ENCODE data around the gene BAG3. TPM values are rescaled to one million over a fixed set of nuclear protein-coding genes. Genes with fewer than 3 reads are reported as not detected.

Gene BAG3
- total RNA-seq, 2 donors from 2014 or later, result 13.4 to 19.5 TPM

DNA sequence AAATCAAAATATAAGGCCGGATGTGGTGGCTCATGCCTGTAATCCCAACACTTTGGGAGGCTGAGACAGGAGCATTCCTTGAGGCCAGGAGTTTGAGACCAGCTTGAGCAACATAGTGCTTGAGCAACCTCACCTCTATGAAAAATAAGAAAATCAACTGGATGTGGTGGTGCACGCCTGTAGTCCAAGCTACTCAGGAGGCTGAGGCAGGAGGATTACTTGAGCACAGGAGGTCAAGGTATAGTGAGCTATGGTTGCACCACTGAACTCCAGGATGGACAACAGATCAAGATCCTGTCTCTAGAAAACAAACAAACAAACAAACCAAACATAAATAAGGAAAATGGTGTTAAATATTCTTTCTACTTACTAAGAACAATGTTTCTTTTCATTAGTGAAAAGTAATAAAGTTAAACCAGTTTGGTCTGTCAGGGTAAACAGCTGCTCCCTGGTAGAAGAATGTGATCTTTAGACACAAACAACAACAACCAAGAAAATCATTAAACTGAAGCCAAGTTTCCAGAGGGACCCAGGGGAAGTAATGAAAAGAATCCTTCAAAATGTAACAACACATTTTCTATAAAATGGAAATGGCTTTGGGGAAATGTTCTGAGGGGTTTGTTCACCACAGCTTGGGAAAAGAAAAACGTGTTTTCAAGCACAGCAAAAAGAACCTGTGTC is 17.5 kb upstream of the BAG3 start:
- DNase-seq, result no peak
- Histone ChIP-seq H3K9me3 (ENCODE audit: control insufficient read depth, low read length) (no peaks in the 10 kb centered on the region), H3K27ac (ENCODE audit: low read depth, low read length) (no peak overlapping the region), H3K9ac (ENCODE audit: extremely low read depth, low read length, poor library complexity, severe bottlenecking) (no peak overlapping the region), H3K4me3 (ENCODE audit: low read length) (no peak overlapping the region), H3K27me3 (ENCODE audit: control insufficient read depth, insufficient read depth, low read length, poor library complexity, severe bottlenecking) (no peaks in the 10 kb centered on the region), H3K36me3 (ENCODE audit: control insufficient read depth, insufficient read depth, low read length) (no peaks in the 10 kb centered on the region), H3K4me1 (ENCODE audit: control insufficient read depth, insufficient read depth, low read length) (no peaks in the 10 kb centered on the region)
- H3K4me3 Mint-ChIP-seq, result no peak overlapping the region
- peaks cover 7% of the 10 kb centered on the region for H3K4me1 Mint-ChIP-seq
- no peaks in the 10 kb centered on the region for H3K36me3 Mint-ChIP-seq (ENCODE audit: low read depth)
- WGBS, 2 experiments (ENCODE audit: insufficient coverage in 1 of 2, insufficient read length in 1 of 2), result 92 to 93% methylated on average over 2 to 3 of the region's 3 CpGs
- no peak overlapping the region for H3K27ac Mint-ChIP-seq
- TF ChIP-seq, protein P1, sequence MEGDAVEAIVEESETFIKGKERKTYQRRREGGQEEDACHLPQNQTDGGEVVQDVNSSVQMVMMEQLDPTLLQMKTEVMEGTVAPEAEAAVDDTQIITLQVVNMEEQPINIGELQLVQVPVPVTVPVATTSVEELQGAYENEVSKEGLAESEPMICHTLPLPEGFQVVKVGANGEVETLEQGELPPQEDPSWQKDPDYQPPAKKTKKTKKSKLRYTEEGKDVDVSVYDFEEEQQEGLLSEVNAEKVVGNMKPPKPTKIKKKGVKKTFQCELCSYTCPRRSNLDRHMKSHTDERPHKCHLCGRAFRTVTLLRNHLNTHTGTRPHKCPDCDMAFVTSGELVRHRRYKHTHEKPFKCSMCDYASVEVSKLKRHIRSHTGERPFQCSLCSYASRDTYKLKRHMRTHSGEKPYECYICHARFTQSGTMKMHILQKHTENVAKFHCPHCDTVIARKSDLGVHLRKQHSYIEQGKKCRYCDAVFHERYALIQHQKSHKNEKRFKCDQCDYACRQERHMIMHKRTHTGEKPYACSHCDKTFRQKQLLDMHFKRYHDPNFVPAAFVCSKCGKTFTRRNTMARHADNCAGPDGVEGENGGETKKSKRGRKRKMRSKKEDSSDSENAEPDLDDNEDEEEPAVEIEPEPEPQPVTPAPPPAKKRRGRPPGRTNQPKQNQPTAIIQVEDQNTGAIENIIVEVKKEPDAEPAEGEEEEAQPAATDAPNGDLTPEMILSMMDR (conservative IDR thresholded peaks at IDR 0.05), result no peak
- no peaks in the 10 kb centered on the region for H3K27me3 Mint-ChIP-seq (ENCODE audit: insufficient read depth)
- no peaks in the 10 kb centered on the region for H3K9me3 Mint-ChIP-seq

- Mint-ChIP-seq H3K4me3 (no peak overlapping the region), H3K4me1 (peaks cover 7% of the 10 kb centered on the region), H3K9me3 (no peaks in the 10 kb centered on the region), H3K27ac (no peak overlapping the region), H3K36me3 (ENCODE audit: low read depth) (no peaks in the 10 kb centered on the region), H3K27me3 (ENCODE audit: insufficient read depth) (no peaks in the 10 kb centered on the region)
- no peaks in the 10 kb centered on the region for H3K9me3 ChIP-seq (ENCODE audit: control insufficient read depth, low read length)
- no peaks in the 10 kb centered on the region for H3K36me3 ChIP-seq (ENCODE audit: control insufficient read depth, insufficient read depth, low read length)
- no peak overlapping the region for H3K27ac ChIP-seq (ENCODE audit: low read depth, low read length)
- H3K4me3 ChIP-seq (ENCODE audit: low read length), result no peak overlapping the region
- H3K9ac ChIP-seq (ENCODE audit: extremely low read depth, low read length, poor library complexity, severe bottlenecking), result no peak overlapping the region
- H3K4me1 ChIP-seq (ENCODE audit: control insufficient read depth, insufficient read depth, low read length), result no peaks in the 10 kb centered on the region
- 86% methylated on average over 1 of the region's 1 CpG; no CpG with 5 or more reads in 1 of the 2 experiments for WGBS, 2 experiments (ENCODE audit: insufficient coverage in 1 of 2, insufficient read length in 1 of 2)
- DNase-seq, result no peak
- H3K27me3 ChIP-seq (ENCODE audit: control insufficient read depth, insufficient read depth, low read length, poor library complexity, severe bottlenecking), result no peaks in the 10 kb centered on the region
- TF ChIP-seq, protein P1 (conservative IDR thresholded peaks at IDR 0.05), result no peak
These were observed 17.0 kb upstream of the BAG3 start for GRCh38 chr10:119634219-119634544.

GRCh38 chr10:119637631-119638030 is 13.5 kb upstream of the BAG3 start:
- Histone ChIP-seq H3K4me3 (ENCODE audit: low read length) (no peak overlapping the region), H3K27me3 (ENCODE audit: control insufficient read depth, insufficient read depth, low read length, poor library complexity, severe bottlenecking) (no peaks in the 10 kb centered on the region), H3K9me3 (ENCODE audit: control insufficient read depth, low read length) (no peaks in the 10 kb centered on the region), H3K36me3 (ENCODE audit: control insufficient read depth, insufficient read depth, low read length) (no peaks in the 10 kb centered on the region), H3K9ac (ENCODE audit: extremely low read depth, low read length, poor library complexity, severe bottlenecking) (no peak overlapping the region), H3K27ac (ENCODE audit: low read depth, low read length) (no peak overlapping the region), H3K4me1 (ENCODE audit: control insufficient read depth, insufficient read depth, low read length) (no peaks in the 10 kb centered on the region)
- no peaks in the 10 kb centered on the region for H3K36me3 Mint-ChIP-seq (ENCODE audit: low read depth)
- H3K27me3 Mint-ChIP-seq (ENCODE audit: insufficient read depth), result no peaks in the 10 kb centered on the region
- 77 to 81% methylated on average over 4 of the region's 4 CpGs for WGBS, 2 experiments (ENCODE audit: insufficient coverage in 1 of 2, insufficient read length in 1 of 2)
- peaks cover 7% of the 10 kb centered on the region for H3K4me1 Mint-ChIP-seq
- no peak overlapping the region for H3K27ac Mint-ChIP-seq
- TF ChIP-seq, protein P1 (conservative IDR thresholded peaks at IDR 0.05), result no peak
- no peaks in the 10 kb centered on the region for H3K9me3 Mint-ChIP-seq
- no peak overlapping the region for H3K4me3 Mint-ChIP-seq
- no peak for DNase-seq
